GM21737 (cell line): ENCODE results near the gene SAP30.
A peak's percentile ranks its signal among the peaks of the same experiment; 100 is the strongest.

Experiments
- ATAC-seq: cut with Tn5 transposase; IDR thresholded peaks from one replicate; pipeline ENCODE4 v1.9.1; 2021; ENCODE audit warnings: mild to moderate bottlenecking, moderate library complexity; ENCODE audit not compliant: unreplicated experiment

SAP30 gene

DNA sequence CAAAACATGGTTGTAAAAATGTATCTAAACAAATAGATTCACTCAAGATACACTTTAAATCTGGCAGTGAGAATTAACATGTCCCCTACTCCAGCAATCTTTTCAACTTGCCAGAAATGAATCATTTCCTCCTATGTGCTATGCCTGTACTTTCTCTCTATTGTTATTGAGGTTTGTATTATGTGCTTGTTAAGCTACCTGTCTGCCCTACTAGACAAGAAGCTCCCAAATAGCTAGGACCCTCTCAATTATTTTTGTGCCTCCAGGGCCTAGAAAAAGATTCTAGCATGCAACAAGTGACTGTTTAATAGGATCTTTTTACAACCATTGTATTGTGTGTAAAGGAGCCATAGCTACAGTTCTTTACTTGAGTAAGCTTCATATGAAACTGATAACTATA lies 3.5 kb upstream of the SAP30 start:
- no peak for ATAC-seq

DNA sequence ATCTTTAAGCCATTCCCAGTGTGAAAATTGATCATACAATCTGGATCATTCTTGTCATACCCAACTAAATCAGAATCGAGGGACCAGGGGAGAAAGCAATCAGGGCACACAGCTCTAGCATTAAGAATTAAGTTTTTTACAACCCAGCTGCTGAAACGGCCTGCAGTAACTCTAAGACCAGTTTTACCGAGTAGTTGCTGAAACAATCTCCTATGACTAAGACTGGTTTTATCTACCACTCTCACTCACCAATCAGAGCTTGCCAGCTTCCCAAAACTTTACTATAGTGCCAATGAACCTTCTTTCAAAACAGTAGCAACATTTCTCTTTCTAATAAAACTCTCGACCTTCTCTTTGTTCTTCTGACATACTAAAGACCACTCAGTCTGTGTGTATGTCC lies 2.8 kb upstream of the SAP30 start:
- ATAC-seq, result no peak

DNA sequence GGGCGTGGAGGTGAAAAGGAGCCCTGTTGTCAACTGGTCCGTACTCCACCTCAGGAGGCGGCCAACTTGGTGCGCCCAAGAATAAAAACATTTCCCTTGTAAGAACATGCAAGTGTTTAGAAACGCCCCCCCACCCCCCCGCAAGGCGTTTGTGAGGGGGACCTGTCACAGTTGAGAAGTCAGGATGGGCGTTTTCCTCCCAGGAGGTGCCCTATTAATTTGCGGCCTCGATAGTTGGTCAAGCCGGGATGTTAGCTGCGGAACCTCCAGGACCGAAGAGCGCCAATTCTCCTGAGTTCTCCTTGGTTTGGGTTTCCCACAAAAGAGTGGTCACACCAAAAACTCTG lies 651 bp upstream of the SAP30 start:
- peak; percentile 0 for ATAC-seq

DNA sequence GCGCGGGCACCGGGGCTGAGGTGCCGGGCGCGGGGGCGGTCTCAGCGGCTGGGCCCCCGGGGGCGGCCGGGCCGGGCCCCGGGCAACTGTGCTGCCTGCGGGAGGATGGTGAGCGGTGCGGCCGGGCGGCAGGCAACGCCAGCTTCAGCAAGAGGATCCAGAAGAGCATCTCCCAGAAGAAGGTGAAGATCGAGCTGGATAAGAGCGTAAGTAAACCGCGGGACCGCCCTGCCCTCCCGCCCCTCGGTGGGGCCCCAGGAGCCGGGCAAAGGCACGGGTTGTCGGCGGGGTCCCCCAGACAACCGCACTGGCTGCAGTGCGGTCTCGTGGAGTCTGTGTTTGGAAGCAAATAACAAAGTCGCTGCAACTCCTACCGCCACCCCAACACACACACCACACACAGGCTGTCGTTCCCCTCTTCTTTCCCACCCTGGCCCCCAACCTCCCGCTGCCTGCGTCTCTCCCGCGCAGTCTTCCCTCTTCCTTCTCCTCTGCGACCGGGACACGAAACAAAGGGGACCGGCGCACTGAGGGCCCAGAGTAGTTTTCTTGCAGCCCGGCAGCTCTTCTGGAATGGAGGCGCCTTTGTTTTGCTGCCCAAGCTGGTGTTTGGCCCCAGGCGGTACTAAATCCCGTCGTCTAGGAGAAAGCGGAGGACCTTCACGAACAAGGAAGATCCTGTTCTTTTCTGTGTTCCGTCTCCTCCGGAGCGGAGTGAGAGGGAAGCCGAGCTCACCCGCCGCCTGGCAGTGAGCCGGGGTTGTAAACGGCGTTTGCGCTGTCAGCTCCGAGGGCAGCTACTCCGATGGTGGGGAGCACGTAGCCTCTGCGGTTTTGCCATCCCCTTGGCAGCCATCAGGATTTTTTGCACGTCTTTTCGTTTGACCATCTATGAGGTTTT lies 788 bp downstream of the SAP30 start:
- peak; percentile 16 for ATAC-seq

DNA sequence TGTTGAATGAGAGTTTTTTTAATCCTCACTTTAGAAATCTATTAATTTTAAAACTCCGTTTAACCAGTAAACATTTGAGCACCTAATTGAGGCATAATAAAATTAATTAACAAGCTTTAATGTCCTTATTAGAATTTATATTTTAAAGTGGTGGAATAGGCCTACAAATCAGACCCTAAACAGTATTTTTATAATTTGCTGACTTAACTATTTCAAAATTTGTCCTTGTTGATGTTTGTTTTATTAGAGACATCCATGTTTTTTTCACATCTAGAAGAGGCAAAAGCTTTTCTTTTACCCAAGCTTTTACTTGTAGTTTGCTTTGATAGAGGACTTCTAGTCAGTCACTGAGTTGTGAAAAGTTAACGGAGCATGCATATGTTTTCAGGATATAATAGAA lies 3.8 kb downstream of the SAP30 start:
- ATAC-seq, result no peak

DNA sequence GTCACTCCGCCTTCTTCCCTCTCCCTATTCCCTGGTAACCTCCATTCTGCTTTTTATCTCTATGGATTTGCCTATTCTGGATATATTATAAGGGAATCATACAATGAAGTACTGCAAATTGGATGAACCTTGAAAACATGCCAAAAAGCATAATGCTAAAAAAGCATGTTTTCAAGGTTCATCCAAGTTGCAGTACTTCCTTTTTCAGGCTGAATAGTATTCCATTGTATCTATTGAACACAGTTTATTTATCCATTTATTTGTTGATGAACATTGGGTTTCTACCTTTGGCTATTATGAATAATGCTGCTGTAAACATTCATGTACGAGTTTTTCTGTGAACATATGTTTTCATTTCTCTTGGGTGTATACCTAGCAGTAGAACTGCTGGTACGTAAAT lies 9.2 kb downstream of the SAP30 start:
- no peak for ATAC-seq

DNA sequence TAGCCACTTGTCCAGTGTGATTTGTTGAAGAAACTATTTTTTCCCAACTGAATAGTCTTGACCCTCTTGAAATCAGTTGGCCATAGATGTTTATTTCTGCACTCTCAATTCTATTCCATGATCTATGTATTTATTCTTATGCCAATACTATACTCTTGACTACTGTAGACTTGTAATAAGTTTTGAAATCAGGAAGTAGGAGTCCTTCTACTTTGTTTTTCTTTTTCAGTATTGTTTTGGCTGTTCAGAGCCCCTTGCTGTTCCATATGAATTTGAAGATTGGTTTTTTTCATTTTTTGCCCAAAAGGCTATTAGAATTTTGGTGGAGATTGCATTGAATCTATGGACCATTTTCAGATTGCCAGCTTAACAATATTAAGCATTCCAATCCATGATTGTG lies 10.2 kb downstream of the SAP30 start:
- ATAC-seq, result no peak

DNA sequence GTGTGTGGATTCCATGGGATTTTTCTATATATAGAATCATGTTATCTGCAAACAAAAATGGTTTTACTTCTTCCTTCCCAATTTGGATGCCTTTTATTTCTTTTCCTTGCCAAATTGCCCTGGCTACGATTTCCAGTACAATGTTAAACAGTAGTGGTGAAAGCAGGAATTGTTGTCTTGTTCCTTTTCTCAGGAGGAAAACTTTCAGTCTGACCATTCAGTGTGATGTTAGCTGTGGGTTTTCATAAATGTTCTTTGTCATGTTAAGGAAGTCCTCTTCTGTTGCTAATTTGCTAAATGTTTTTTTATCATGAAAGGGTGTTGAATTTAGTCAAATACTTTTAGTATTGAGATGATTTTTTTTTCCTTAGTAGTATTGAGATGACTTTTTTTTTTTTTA lies 10.9 kb downstream of the SAP30 start:
- no peak for ATAC-seq

DNA sequence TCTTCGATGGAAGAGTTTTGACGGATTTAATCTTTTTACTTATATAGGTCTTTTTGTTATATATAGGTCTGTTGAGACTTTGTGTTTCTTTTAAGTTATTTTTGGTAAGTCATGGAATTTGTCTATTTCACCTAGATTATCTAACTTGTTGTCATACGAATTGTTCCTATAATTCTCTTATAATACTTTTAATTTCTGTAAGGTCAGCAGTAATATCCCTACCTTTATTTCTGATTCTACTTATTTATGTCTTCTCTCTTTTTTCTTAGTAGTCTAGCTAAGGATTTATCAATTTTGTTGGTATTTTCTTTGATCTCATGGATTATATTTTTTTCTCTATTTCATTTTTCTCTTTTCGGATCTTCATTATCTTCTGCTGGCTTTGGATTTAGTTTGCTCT lies 11.6 kb downstream of the SAP30 start:
- ATAC-seq, result no peak

DNA sequence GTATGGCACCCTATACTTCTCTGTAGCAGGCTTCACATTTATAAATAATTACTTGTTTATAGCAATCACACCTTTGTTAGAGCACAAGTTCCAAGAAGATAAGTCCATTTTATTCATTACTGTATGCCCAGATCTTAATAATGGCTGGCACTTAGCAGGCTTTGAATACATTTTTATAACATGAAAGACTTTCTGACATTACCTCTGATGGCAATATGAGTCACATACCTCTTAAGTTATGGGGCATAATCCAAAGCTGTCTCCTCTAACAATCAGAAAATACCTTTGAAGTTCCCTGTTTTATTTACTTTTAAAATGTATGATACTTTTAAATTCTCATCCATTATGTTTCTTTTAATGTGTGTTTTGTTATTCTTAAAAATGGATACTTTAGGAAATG lies 16.0 kb downstream of the SAP30 start:
- no peak for ATAC-seq

DNA sequence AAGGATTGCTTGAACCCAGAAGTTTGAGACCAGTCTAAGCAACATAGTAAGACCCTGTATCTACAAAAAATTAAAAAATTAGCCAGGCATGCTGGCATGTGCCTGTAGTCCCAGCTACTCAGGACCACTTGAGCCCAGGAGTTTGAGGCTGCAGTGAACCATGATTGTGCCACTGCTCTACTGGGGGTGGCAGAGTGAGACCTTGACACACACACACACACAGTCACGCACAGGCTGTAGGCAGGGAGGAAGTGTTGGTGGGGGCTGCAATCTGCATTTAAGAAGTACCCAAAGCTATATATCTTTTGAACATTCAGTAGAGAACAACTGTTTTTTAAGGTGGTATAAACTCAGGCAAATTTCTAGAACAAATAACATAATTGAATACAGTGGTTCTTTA lies 20.9 kb downstream of the SAP30 start:
- ATAC-seq, result no peak

DNA sequence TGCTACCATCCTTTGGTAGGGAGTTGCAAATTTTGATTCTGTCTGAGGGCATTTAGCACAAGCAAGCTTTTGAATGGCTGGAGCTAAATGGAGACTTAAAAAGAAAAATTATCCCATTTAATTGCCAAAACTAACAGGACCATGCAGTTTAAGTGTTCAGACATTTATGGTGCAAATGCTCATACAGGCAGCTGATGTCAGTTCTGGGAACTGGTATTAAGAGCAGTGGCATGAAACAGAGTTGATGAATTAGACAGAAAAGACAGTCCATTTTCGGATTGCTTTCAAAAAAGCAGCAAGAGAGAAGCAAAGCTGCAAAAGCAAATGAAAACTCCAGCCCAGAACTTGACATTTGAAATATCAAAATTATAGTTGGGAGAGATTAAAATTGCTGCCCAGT lies 26.9 kb downstream of the SAP30 start:
- no peak for ATAC-seq

DNA sequence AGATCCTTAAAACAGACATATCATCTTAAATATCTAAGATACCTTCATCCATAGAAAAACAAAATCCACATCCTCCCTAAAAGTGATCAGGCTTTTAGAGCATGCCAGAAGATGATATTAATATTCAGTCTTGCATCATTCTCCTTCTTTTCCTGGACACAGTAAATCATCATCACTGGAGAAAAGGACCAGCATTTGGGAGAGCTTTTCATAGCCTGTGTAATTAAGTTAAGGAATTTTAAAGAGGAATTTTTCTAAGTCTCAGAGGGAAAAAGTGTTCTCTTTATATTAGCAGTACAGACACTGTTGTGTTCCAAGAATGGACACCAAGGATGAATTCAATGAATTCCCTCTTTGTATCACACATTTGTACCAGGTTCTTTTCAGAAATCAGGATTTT lies 27.5 kb downstream of the SAP30 start:
- no peak for ATAC-seq

DNA sequence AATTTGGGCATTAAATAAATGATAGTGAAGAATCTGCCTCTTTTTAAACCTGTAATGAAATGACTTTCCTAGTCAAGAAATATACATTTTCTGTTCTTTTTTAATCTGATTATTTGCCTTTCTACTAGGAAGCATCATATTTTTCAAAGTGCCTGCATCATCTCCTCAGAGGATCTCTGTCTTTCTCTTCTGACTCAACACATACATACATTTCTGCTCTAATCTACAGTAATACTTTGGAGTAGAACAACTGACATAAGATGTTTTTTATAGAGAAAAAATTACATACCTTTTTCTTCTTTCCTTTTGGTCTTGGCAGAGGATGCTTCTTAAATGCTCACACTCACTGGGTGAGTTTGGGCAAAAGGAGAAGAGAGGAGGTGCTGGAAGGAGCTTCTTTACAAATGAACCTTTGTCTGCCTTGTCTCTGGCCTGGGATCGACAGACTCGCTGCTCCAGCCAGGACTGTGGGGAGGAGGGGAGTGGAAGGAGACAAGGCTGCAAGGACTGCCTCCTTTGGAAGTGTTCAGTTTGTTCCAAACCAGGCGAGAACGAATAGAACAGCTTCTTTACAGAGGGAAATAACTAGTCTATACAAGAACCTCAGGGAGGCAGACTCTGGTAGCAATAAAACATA lies 28.1 kb downstream of the SAP30 start, which contains the start of gene SCRG1:
SCRG1 (minus strand) TSS at position 338 of the 637 bp plus-strand sequence. CDS start 7,702 bp downstream, outside the sequence.
- no peak for ATAC-seq

DNA sequence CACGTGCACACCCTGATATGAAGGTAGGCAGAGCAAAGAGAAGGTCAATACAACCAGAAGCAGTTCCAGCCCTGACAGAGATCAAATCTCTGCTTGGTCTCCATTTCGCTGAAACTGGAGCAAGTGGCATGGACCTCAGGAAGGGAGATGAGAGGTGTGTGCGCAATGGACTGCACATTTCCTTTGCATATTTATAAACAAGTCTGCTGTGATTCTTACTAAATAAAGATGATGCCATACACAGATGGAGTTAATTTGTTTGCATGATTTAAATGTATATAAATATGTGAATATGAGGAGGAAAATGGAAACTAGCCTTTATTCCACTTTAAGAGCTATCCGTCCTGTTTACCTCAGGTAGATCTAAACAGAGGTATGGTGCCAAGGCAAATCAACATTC lies 30.3 kb downstream of the SAP30 start:
- no peak for ATAC-seq

DNA sequence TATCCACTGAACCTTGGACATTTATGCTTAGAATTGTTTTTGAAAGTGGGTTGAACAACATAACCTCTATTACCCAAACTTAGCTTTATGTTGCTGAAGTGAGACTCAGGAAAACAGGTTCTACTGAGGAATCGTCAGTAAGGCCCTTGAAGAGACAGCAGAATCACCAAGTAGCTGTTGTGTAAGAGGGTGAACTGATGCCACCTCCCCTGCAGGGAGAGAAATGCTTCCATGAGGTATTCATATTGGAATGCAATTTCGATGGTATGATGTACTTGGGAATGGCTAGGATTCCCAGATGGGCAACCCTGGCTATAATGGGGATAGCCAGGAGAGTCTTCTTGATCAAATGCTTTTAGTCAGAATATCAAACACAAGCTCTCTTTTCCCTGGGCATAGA lies 32.3 kb downstream of the SAP30 start:
- ATAC-seq, result no peak

DNA sequence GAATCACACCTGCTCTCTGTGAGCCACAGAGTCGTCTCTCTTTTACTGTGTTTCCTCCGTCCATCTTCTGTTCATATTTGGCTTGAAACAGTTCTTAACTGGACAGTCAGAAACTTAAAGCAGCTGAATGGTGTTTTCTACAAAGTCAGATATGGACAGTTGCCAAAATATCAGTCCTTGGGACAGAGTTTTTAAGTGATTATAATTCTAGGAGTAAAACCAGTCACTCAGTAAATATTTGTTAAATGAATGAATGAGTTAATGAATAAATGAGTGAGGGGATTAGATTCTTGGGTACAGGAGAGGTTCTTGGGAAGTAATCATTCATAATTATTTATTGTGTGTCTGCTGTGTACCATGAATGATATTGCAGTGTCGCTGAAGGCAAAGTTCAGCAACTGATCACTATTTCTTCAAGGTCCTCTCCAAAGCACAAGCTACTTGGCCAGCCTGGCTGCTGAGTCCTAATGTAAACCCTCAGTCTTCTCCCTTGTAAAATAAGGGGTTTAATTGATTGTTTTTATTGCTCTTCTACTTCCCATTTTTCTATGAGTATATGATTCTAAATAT lies 33.6 kb downstream of the SAP30 start:
- no peak for ATAC-seq

DNA sequence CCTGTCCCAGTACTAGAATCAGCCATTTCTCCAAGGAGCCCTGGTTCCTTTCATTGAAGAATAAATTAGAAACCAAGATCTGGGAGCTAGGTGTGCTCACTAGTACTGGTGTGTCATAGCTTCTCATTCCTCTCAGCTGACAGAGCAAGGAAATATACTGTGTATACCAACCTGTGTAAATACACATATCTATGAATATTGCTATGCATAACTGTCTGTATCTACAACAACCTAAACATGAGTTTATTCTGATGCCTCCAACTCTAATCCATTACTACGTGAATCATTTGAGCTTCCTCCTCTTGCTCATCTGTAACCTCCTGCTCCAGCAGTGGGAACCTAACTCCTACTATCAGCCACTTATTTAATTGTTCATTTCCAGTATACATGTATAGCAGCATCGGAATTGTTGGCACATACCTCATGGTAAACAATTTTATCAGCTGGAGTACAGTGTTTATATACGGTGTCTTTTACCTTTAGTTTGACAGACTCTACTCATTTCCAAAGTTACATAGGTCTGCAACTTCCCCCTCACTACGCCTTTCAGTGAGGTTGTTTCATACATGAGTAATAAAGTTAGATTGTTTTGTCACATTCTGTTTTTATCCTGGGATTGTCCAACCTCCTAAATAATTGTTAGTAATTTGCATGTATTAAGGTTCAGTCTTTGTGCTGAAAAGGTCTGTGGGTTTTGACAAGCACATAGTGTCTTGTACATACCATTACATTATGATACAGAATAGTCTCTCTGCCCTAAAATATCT lies 35.3 kb downstream of the SAP30 start:
- no peak for ATAC-seq

DNA sequence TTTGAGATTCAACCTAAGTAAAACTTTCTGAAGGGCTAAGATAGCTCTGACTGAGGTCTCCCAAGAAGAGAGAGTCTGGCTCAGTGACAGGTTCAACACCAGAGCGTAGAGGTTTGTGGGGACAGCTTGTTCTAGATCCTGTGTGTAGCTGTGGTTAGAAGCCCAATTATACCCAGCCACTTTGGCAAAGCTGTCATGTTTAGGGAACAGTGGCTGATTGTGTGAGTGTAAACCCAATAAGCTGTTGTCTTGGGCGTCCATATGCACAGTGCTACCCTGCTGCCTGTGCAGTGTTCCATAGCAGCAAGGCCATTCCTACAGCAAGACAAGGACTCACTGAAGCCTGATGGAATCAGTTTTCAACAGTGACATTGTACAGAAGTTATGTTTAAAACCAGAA lies 39.3 kb downstream of the SAP30 start:
- no peak for ATAC-seq

DNA sequence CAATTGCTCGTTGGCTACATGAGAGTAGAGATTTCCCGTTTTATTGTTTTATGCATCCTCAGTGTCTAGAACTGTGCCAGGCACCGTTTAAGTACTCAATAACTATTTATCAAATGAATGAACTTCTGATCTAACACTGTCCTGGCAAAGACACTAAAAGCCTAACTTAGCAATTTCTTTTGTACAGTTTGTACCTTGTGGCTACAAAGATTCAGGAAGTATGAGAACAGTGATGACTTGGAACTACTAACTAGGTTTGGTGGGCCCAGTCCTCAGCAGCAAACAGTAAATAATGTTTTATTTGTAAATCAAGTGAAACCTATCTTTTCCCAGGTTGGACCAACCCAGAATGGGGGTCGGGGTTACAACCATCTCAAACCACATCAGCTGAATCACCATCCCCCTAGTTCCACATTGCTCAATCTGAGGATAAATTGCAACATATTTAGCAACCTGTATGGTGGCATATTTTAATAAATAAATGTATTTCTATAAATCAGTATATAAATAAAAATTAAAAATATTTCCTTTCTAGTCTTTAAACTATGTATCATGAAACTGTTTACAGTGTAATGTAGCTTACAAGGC lies 40.4 kb downstream of the SAP30 start:
- no peak for ATAC-seq

DNA sequence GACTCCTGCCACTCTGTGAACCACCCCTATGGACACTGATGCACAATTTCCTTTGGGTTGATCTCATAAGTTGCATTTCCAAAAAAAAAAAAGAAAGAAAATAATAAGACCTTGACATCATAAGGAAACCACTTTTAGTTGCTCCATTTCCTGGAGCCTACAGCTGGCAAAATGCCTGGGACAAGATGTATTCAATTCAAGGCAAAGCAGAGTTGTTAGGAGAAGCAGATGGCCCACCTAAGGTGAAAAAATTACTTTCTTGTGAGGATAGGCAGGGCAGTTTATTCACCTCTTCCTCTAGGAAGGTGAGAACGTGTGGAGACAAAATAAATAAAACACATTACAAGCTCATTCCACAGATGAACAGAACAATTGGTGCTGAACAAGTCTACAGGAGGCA lies 42.3 kb downstream of the SAP30 start:
- ATAC-seq, result no peak
